RPMI7951 (cell line): ENCODE results near the gene INPP5D. TPM values are rescaled to one million over a fixed set of nuclear protein-coding genes. Genes with fewer than 3 reads are reported as not detected.

Source experiments
- DNase-seq: peaks from one replicate; pipeline ENCODE4 v3.0.0-alpha.2; 2012; ENCODE audit warnings: low read depth
- total RNA-seq: library from RNA; depleted of rRNA; stranded (reverse); fragments of >200 nt; shearing (Covaris generic); gene quantifications from 2 replicates; pipeline ENCODE4 v1.2.3, GENCODE V29; 2014

INPP5D gene
- total RNA-seq, 1 experiment from 2014 or later: 0.24 TPM

- no peak for DNase-seq
Observed at GRCh38 chr2:233075141-233075965, 15.2 kb downstream of the INPP5D start.

GRCh38 chr2:233075966-233076339, 15.8 kb downstream of the INPP5D start:
- no peak for DNase-seq

GRCh38 chr2:233076749-233077148, 16.6 kb downstream of the INPP5D start:
- no peak for DNase-seq

DNA sequence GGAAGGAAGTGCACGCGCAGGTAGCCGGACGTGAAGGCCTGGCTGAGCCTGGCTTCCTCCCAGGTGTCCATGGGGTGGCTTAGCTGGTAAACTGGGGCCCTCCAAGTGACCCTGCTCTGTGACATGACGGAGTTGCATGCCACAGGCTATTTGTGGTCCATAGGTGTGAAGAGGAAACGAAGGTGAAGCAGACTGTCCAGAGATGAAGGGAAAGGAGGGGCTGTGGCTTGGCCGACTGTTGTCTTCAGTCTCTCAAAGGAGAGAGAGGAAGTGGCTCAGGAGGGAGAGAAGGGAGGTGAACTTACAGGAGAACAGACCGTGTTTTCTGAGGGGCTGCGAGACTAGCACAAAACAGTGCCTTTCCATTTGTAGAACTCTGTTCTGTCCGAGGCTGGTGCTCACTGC, 19.3 kb downstream of the INPP5D start:
- DNase-seq: no peak

GRCh38 chr2:233079953-233080835, 20.1 kb downstream of the INPP5D start:
- DNase-seq: no peak

DNA sequence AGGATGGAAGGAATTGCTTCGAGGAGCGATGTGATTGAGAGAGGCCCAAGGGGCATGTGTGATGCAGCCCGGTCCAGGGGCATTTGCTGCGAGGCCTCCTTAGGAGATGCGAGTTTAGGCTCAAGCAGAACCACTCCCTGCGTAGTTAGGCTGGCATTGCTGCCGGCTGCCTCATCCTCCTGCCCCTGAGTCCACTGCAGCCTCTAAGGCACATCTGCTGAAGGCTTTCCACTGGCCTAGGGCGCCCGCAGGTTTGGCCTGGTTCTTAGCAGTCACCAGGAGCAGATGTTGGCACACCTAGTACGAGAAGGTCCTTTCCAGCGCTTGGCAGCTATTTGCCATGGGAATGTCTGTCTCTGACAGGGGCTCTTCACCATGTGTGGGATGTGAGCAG, 20.7 kb downstream of the INPP5D start:
- no peak for DNase-seq

DNA sequence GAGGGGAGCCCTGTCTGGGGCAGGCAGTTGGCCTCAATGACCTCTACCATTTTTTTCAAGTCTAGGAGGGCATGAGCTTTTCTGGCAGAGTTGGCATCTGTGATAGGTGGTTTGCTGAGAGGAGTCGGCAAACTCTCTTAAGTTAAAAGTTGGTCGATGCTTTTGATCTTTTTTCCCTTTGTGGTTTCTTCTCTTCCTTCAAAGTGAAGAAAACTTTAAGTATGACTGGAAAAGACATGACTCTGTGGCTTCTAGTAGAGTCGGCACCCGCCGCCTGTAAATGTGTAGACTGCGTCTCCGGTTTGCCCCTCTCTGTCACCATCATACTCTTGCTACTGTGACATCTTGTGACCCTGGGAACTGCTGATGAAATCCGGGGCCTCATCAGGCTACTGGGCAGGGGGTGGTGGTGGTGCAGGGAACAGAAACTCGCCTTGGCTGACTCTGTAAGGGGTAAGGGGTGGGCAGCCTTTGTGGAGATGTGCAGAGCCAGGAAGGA, 21.1 kb downstream of the INPP5D start:
- no peak for DNase-seq

DNA sequence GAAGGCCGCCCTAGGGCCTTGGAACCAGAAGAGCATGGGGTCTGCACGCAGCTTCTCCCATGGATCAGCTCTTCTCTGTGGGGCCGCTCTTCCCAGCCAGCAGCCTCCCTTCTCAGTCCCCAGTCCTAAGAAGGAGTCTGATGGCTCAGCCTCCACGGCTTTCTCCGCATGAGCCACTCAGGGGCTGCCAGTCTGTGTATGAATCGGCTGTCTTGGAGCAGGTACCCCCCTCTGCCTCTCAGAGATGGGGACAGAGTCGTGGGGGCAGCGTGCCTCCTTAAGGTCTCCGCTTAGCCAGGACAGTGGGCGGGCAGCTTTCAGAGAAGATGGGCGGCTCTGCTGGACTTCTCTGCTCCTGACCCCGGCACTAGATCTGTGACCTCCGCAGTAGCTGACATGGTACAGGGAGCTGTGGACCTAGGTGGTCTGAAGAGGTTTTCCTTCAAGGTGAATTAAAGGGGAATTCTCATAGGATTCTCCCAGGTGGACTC, 21.6 kb downstream of the INPP5D start:
- DNase-seq: no peak

GRCh38 chr2:233082222-233082930, 22.2 kb downstream of the INPP5D start:
- DNase-seq: no peak

GRCh38 chr2:233082931-233083755, 23.0 kb downstream of the INPP5D start:
- no peak for DNase-seq

- DNase-seq: no peak
Observed at GRCh38 chr2:233083782-233084181, 23.6 kb downstream of the INPP5D start.

GRCh38 chr2:233084488-233084887, 24.3 kb downstream of the INPP5D start:
- DNase-seq: peak; percentile 91

- no peak for DNase-seq
Observed at GRCh38 chr2:233085037-233085838, 25.1 kb downstream of the INPP5D start.

DNA sequence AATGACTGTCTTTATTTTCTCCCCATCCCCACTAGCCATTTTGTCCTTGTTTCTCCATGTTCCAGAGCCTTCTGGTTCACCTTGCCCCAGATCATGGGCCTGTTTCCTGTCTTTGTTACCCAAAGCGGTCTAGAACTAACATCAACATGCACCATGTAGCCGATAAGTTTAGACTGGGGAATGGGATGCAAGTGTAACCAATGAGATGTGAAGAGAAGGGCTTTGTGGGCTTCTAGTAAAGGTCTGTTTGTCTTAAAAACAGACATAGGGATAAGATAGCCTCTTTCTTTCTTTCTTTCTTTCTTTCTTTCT, 25.7 kb downstream of the INPP5D start:
- no peak for DNase-seq

GRCh38 chr2:233087713-233088112, 27.6 kb downstream of the INPP5D start:
- DNase-seq: no peak

GRCh38 chr2:233088972-233089345, 28.8 kb downstream of the INPP5D start:
- no peak for DNase-seq

DNA sequence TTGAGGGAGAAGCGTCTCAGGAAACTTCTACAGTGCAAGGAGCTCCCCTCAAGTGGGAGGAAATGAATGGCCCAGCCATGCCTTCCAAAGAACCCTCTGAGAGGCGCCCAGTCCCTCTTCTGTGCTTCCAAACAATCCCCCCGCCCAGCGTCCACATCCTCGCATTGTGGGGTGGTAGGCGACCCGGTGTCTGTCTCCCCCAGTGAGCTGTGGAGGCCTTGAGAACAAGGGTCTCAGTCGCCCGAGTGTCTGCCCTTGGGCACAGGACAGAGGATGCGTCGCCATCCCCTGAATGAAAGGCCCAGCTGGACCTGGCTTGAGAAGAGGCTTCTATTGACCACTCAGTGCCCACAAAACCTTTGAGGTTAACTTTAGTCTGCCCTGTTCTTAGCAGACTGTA, 29.7 kb downstream of the INPP5D start:
- DNase-seq: no peak

DNA sequence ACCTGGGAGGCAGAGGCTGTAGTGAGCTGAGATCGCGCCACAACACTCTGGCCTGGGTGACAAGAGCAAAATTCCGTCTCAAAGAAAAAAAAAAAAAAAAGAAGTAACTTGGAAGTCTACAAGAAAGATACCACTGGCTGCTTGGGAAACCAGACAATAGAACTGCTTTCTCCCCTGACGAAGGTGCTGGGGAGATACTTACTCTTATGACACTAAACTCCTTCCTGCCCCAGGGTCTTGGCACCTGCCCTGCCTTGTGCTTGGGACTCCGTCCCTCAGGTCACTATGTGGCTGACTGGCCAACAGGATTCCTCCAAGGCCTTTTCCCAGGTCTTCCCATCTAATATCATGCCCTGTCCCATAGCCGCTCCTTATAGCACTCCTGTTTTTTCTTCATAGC, 30.7 kb downstream of the INPP5D start:
- no peak for DNase-seq

DNA sequence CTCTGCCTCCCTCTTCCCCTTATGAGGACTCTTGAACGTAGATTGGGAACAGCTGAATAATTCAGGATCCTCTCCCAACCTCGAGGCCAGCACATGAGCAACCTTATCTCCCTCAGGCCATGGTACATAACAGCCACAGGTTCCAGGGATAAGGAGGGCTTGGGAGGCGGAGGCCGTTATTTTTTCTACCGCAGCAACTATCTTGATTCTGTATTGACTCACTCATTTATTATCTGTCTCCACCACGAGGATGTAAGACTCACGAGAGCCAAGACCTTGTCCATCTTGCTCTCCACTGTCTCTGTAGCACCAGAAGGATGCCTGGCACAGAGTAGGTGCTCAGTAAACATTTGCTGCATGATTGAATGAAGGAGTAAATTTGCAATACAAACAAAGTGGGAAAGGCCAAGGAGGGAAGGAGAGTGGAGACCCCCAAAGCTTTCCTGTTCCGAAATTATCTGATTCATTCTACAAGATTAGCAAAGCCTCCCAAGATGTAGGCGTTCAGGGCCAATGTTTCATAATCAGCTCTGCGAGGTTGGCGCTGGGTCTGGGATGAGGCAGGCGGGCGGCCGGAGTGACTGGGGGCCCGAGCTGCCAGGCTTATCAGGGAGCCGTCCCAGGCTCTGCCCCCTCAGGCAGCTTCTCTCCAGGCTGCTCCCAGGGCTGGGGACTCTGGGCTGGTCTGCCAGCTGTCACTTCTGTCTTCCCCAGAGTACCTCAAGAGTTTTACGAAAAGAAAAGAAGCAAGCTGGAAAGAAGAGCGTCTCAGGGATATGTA, 31.6 kb downstream of the INPP5D start:
- no peak for DNase-seq
